ENCODE measurements around the gene SPEN. TPM values are rescaled to one million over a fixed set of nuclear protein-coding genes. Genes with fewer than 3 reads are reported as not detected.
A peak's percentile ranks its signal among the peaks of the same experiment; 100 is the strongest.

The SPEN gene
- total RNA-seq, 1 donor from 2014 or later = 123 TPM

DNA sequence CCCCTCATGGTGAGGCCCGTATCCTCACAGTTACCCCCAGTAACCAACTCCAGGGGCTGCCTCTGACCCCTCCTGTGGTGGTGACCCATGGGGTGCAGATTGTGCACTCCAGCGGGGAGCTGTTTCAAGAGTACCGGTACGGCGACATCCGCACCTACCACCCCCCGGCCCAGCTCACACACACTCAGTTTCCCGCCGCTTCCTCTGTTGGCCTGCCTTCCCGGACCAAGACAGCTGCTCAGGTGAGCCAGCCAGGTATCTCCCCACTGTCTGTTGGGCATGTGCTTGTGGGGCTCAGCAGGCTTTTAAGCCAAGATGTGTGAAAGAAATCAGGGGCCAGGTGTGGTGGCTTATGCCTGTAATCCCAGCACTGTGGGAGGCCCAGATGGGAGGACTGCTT is 88.5 kb downstream of the SPEN start:
- Mint-ChIP-seq H3K27me3 (no peaks in the 10 kb centered on the region), H3K4me1 (peaks cover 7% of the 10 kb centered on the region), H3K4me3 (no peak overlapping the region), H3K9me3 (no peaks in the 10 kb centered on the region), H3K27ac (no peak overlapping the region), H3K36me3 (ENCODE audit: low read depth) (peaks cover 93% of the 10 kb centered on the region)
- intact Hi-C loops (cut with micrococcal nuclease) = loop anchor here (5.0 kb wide), 1 partner anchor 41 kb away; the partner anchor contains the start of gene ZBTB17
- no peak for DNase-seq
- ChIA-PET CTCF (interaction anchor here (3.4 kb wide), 1 partner anchor 121 kb away, joined by 15 read pairs; no protein-coding TSS in a partner anchor), POLR2A (interaction anchor here (0.6 to 1.5 kb wide), 5 partner anchors 14 to 94 kb away, joined by 3 to 6 read pairs (median 4); partner anchors contain the start of gene ZBTB17)
- TF ChIP-seq, protein P1, sequence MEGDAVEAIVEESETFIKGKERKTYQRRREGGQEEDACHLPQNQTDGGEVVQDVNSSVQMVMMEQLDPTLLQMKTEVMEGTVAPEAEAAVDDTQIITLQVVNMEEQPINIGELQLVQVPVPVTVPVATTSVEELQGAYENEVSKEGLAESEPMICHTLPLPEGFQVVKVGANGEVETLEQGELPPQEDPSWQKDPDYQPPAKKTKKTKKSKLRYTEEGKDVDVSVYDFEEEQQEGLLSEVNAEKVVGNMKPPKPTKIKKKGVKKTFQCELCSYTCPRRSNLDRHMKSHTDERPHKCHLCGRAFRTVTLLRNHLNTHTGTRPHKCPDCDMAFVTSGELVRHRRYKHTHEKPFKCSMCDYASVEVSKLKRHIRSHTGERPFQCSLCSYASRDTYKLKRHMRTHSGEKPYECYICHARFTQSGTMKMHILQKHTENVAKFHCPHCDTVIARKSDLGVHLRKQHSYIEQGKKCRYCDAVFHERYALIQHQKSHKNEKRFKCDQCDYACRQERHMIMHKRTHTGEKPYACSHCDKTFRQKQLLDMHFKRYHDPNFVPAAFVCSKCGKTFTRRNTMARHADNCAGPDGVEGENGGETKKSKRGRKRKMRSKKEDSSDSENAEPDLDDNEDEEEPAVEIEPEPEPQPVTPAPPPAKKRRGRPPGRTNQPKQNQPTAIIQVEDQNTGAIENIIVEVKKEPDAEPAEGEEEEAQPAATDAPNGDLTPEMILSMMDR (IDR thresholded peaks at IDR 0.05) = no peak
- no peak for ATAC-seq (ENCODE audit: low read depth)

DNA sequence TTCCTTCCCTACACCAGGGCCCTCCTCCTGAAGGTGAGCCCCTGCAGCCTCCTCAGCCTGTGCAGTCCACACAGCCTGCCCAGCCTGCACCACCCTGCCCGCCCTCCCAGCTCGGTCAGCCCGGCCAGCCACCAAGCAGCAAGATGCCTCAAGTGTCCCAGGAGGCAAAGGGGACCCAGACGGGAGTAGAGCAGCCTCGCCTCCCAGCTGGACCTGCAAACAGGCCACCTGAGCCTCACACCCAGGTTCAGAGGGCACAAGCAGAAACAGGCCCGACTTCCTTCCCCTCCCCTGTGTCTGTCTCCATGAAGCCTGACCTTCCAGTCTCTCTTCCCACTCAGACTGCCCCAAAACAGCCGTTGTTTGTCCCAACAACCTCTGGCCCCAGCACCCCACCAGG is 89.6 kb downstream of the SPEN start:
- POLR2A ChIA-PET = interaction anchor here (0.6 to 1.7 kb wide), 5 partner anchors 25 to 142 kb away, joined by 3 to 9 read pairs (median 4); partner anchors contain the start of gene ZBTB17
- intact Hi-C loops (cut with micrococcal nuclease) = loop anchor here (5.0 kb wide), 1 partner anchor 40 kb away; the partner anchor contains the start of gene ZBTB17
- Mint-ChIP-seq H3K27me3 (no peaks in the 10 kb centered on the region), H3K27ac (peak overlapping the region; percentile 86), H3K4me1 (peaks cover 7% of the 10 kb centered on the region), H3K36me3 (ENCODE audit: low read depth) (peaks cover 92% of the 10 kb centered on the region), H3K9me3 (no peaks in the 10 kb centered on the region), H3K4me3 (no peak overlapping the region)
- TF ChIP-seq, protein P1 (IDR thresholded peaks at IDR 0.05) = no peak
- no peak for ATAC-seq (ENCODE audit: low read depth)
- CTCF ChIA-PET = interaction anchor here (1.0 to 3.4 kb wide), 4 partner anchors 70 to 133 kb away, joined by 3 to 15 read pairs (median 4); no protein-coding TSS in a partner anchor
- DNase-seq = no peak

DNA sequence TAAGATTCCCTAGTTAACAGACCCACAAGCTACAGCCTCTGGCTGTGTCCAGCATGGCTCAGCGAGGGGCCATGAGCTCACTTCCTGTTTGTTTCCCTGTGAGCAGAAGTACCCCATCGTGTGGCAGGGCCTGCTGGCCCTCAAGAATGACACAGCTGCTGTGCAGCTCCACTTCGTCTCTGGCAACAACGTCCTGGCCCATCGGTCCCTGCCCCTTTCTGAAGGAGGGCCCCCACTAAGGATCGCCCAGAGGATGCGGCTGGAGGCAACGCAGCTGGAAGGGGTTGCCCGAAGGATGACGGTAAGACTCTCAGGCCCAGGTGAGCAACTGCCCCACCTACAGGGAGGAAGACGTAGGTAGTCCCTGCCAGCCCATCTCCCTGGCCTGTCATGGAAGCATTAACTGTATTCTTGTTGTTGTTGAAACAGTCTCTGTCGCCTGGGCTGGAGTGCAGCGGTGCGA is 90.2 kb downstream of the SPEN start:
- Mint-ChIP-seq H3K4me1 (peaks cover 7% of the 10 kb centered on the region), H3K27ac (peak overlapping the region; percentile 86), H3K4me3 (no peak overlapping the region), H3K27me3 (no peaks in the 10 kb centered on the region), H3K36me3 (ENCODE audit: low read depth) (peaks cover 92% of the 10 kb centered on the region), H3K9me3 (no peaks in the 10 kb centered on the region)
- no peak for ATAC-seq (ENCODE audit: low read depth)
- TF ChIP-seq, protein P1 (IDR thresholded peaks at IDR 0.05) = no peak
- ChIA-PET POLR2A (interaction anchor here (0.5 to 1.7 kb wide), 4 partner anchors 11 to 37 kb away, joined by 3 to 4 read pairs (median 3); no protein-coding TSS in a partner anchor), CTCF (interaction anchor here (1.0 to 3.4 kb wide), 3 partner anchors 120 to 134 kb away, joined by 4 to 15 read pairs (median 5); no protein-coding TSS in a partner anchor)
- DNase-seq = no peak
- intact Hi-C loops (cut with micrococcal nuclease) = loop anchor here (5.0 kb wide), 1 partner anchor 40 kb away; the partner anchor contains the start of gene ZBTB17

DNA sequence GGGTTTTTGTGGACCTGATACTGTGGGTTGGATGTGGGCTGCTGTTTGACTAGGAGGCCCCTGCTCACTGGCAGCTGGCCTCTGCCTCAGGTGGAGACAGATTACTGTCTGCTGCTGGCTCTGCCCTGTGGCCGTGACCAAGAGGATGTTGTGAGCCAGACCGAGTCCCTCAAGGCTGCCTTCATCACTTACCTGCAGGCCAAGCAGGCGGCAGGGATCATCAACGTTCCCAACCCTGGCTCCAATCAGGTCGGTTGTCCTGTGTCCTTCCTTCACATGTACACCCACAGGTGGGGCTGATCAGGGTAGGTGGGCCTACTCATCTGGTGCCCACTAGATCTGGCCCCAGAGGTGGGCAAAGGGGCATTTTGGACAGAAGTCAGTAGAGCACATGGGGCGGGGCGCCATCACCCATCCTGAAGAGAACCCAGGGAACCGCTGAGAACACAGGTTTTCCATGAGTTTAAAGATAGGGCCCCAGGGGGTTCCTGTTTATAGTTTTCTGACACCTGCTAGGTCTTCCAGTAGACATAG is 91.2 kb downstream of the SPEN start:
- ChIA-PET CTCF (interaction anchor here (1.7 to 3.4 kb wide), 2 partner anchors 123 to 135 kb away, joined by 5 to 15 read pairs; no protein-coding TSS in a partner anchor), POLR2A (interaction anchor here (0.7 to 1.7 kb wide), 2 partner anchors 24 to 36 kb away, joined by 3 to 4 read pairs; no protein-coding TSS in a partner anchor)
- intact Hi-C loops (cut with micrococcal nuclease) = loop anchor here (5.0 kb wide), 1 partner anchor 39 kb away; the partner anchor contains the start of gene ZBTB17
- no peaks in the 10 kb centered on the region for H3K9me3 Mint-ChIP-seq
- no peaks in the 10 kb centered on the region for H3K27me3 Mint-ChIP-seq
- ATAC-seq (ENCODE audit: low read depth) = no peak
- H3K4me1 Mint-ChIP-seq = peaks cover 7% of the 10 kb centered on the region
- no peak for DNase-seq
- peaks cover 91% of the 10 kb centered on the region for H3K36me3 Mint-ChIP-seq (ENCODE audit: low read depth)
- H3K27ac Mint-ChIP-seq = peak overlapping the region; percentile 81
- H3K4me3 Mint-ChIP-seq = no peak overlapping the region
- TF ChIP-seq, protein P1 (IDR thresholded peaks at IDR 0.05) = no peak
